GM12878 (cell line): ENCODE data around the gene ELP6. TPM values are rescaled to one million over a fixed set of nuclear protein-coding genes. Genes with fewer than 3 reads are reported as not detected.

Source experiments
- ATAC-seq: fragments of 200-7000 bp; cut with Tn5 transposase; 3 replicates; pipeline ENCODE4 v1.9.1; 2020; ENCODE audit warnings: mild to moderate bottlenecking, moderate library complexity
- Bru-seq: library from RNA; stranded (reverse); fragments of 400-500 nt; gene quantifications from one replicate; lab custom pipeline; 2021; lab: Mats Ljungman, UMichigan
- BruChase-seq, 2 experiments: library from RNA; stranded (reverse); fragments of 400-500 nt; gene quantifications; one replicate each; lab custom pipeline; 2021; lab: Mats Ljungman, UMichigan
- BruUV-seq: library from RNA; stranded (reverse); fragments of 400-500 nt; replicated peaks from 2 replicates; lab custom pipeline; 2021; lab: Mats Ljungman, UMichigan
- CTCF ChIA-PET: fragments of 300-600 bp; sonication (Branson Sonifier 250); formaldehyde crosslinking; extraction: SDS; loops from one replicate; lab custom pipeline; 2021; ENCODE audit warnings: inconsistent platforms; lab: Yijun Ruan, JAX
- POLR2A ChIA-PET: fragments of 350-600 bp; formaldehyde crosslinking; extraction: SDS; loops from one replicate; lab custom pipeline; 2021; ENCODE audit warnings: inconsistent platforms; lab: Charles Lee
- RAD21 ChIA-PET: fragments of 300-600 bp; sonication (Branson Sonifier 250); formaldehyde crosslinking; loops from one replicate; lab custom pipeline; 2023; ENCODE audit warnings: antibody characterized with exemption; ENCODE audit not compliant: unreplicated experiment; lab: Charles Lee
- SMC1A ChIA-PET: fragments of 300-600 bp; sonication (Branson Sonifier 250); formaldehyde crosslinking; loops from one replicate; lab custom pipeline; 2023; ENCODE audit not compliant: unreplicated experiment, uncharacterized antibody; lab: Charles Lee
- DNase-seq: peaks from one replicate; pipeline ENCODE4 v3.0.0-alpha.2; 2011; ENCODE audit warnings: low read depth, low spot score
- FAIRE-seq: peaks from 3 replicates; lab custom pipeline; 2011; peaks lifted over from hg19 to GRCh38; lab: Jason Lieb, UNC
- H2AFZ ChIP-seq: 2 replicates; pipeline ENCODE4 v1.6.0; 2011; ENCODE audit warnings: low read depth, low read length, control low read depth; ENCODE audit not compliant: control insufficient read depth
- H3K27ac ChIP-seq: 2 replicates; pipeline ENCODE4 v1.5.1; 2011; ENCODE audit warnings: control low read depth; ENCODE audit not compliant: control insufficient read depth, insufficient read depth
- H3K27me3 ChIP-seq, 2 experiments: replicated peaks in 1 of 2; 2 replicates each; pipeline versions ENCODE4 v1.6.0 to v1.6.1; 2011; ENCODE audit warnings: low read length in 1 of 2; ENCODE audit not compliant: control insufficient read depth in 2 of 2, insufficient read depth in 2 of 2
- H3K36me3 ChIP-seq, 2 experiments: 2 replicates each; pipeline ENCODE4 v1.5.1; 2011; ENCODE audit warnings: low read length in 1 of 2; ENCODE audit not compliant: control insufficient read depth in 2 of 2, insufficient read depth in 2 of 2
- H3K4me1 ChIP-seq: 2 replicates; pipeline ENCODE4 v1.6.1; 2011; ENCODE audit warnings: mild to moderate bottlenecking, low read length, moderate library complexity, mixed read lengths; ENCODE audit not compliant: control insufficient read depth, insufficient read depth
- H3K4me2 ChIP-seq: 2 replicates; pipeline ENCODE4 v1.6.0; 2011; ENCODE audit warnings: control low read depth; ENCODE audit not compliant: control insufficient read depth, insufficient read depth
- H3K4me3 ChIP-seq: fragments of 200-600 bp; sonication (generic); 2 replicates; pipeline ENCODE4 v1.5.1; 2016
- H3K79me2 ChIP-seq: 2 replicates; pipeline ENCODE4 v1.6.0; 2011; ENCODE audit warnings: low read length; ENCODE audit not compliant: control insufficient read depth, insufficient read depth
- H3K9ac ChIP-seq: 2 replicates; pipeline ENCODE4 v1.8.0; 2011; ENCODE audit warnings: low read length, control low read depth, mixed read lengths; ENCODE audit not compliant: control insufficient read depth, insufficient read depth
- H3K9me3 ChIP-seq: replicated peaks from 3 replicates; pipeline ENCODE4 v1.5.1; 2011; ENCODE audit warnings: mild to moderate bottlenecking, low read length; ENCODE audit not compliant: control insufficient read depth, insufficient read depth
- H4K20me1 ChIP-seq: 2 replicates; pipeline ENCODE4 v1.6.0; 2011; ENCODE audit not compliant: control insufficient read depth, insufficient read depth
- CEBPB ChIP-seq, 2 experiments: fragments of 150-350 bp in 1 of 2; IDR thresholded peaks; 2 replicates each; pipeline ENCODE4 v1.6.1; 2012 to 2014; ENCODE audit warnings: low read depth in 2 of 2, low read length in 2 of 2, borderline replicate concordance in 1 of 2, inconsistent platforms in 1 of 2
- FOXM1 ChIP-seq: IDR thresholded peaks from 2 replicates; pipeline ENCODE4 v1.6.1; 2012; ENCODE audit warnings: low read depth, mild to moderate bottlenecking, inconsistent platforms, low read length, moderate library complexity
- IKZF2 ChIP-seq, 2 experiments: fragments of 450-650 bp; IDR thresholded peaks; 2 replicates each; pipeline ENCODE4 v1.6.1; 2017; ENCODE audit warnings: mild to moderate bottlenecking in 2 of 2, moderate library complexity in 2 of 2
- PAX8 ChIP-seq: fragments of 450-650 bp; IDR thresholded peaks from 2 replicates; pipeline ENCODE4 v1.6.1; 2017; ENCODE audit warnings: mild to moderate bottlenecking, moderate library complexity
- PBX3 ChIP-seq: IDR thresholded peaks from 2 replicates; pipeline ENCODE4 v1.6.1; 2011; ENCODE audit warnings: mild to moderate bottlenecking, low read depth, low read length, moderate library complexity; ENCODE audit not compliant: insufficient replicate concordance
- RB1 ChIP-seq: fragments of 450-650 bp; formaldehyde crosslinking; IDR thresholded peaks from 2 replicates; pipeline ENCODE4 v1.6.1; 2017; ENCODE audit warnings: mild to moderate bottlenecking, borderline replicate concordance
- SUPT20H ChIP-seq: IDR thresholded peaks from 2 replicates; pipeline ENCODE4 v1.6.1; 2011; ENCODE audit warnings: low read depth, mild to moderate bottlenecking, low read length, moderate library complexity, borderline replicate concordance; ENCODE audit not compliant: control insufficient read depth
- ZNF592 ChIP-seq: fragments of 450-650 bp; IDR thresholded peaks from 2 replicates; pipeline ENCODE4 v1.6.1; 2017; ENCODE audit warnings: mild to moderate bottlenecking, moderate library complexity
- ZZZ3 ChIP-seq: IDR thresholded peaks from 2 replicates; pipeline ENCODE4 v1.6.1; 2011; ENCODE audit warnings: low read depth; ENCODE audit not compliant: control insufficient read depth, insufficient read length
- WGBS: methylation state at CpG from one replicate; pipeline ENCODE4 v1.1.6; 2016; ENCODE audit warnings: low lambda C conversion rate; ENCODE audit not compliant: insufficient replicate concordance, insufficient coverage; ENCODE audit errors: missing lambda C conversion rate; 5-methylcytosine and 5-hydroxymethylcytosine counted together
- in situ Hi-C: fragments of 300-500 bp; cut with MboI; formaldehyde crosslinking; loops from 9 replicates; pipeline ENCODE4 v1.14.3; 2018; ENCODE audit warnings: mixed read lengths
- intact Hi-C: fragments of 100-400 bp; cut with micrococcal nuclease; formaldehyde crosslinking; loops from one replicate; pipeline ENCODE4 v1.14.2; 2022; ENCODE audit not compliant: unreplicated experiment
- long read RNA-seq, 2 experiments: library from polyadenylated mRNA; unstranded; transcript quantifications; one replicate each; pipeline ENCODE4 v2.0.0, GENCODE V29; 2019 to 2020
- polyA minus RNA-seq, 3 experiments: library from RNA; depleted of rRNA, polyadenylated mRNA; stranded (reverse); fragments of >200 nt; gene quantifications; 2 replicates each; pipeline ENCODE4 v1.2.3, GENCODE V29; 2011
- polyA plus RNA-seq, 11 experiments: library from polyadenylated mRNA; depleted of rRNA in 4 of 11; unstranded in 6 of 11; stranded (reverse) in 5 of 11; fragments of >200 nt; fragmentation: Nextera tagmentation in 4 of 11; fragmentation: Illumina TruSeq in 1 of 11; extraction: Ambion mirVana in 4 of 11; extraction: Trizol in 1 of 11; gene quantifications; 1 replicate in 1 of 11; 2 replicates in 10 of 11; pipeline versions ENCODE4 v1.2.1 to v1.2.3, GENCODE V29; 2011 to 2016; ENCODE audit warnings: inconsistent platforms in 2 of 11, missing spikeins in 2 of 11, low read depth in 1 of 11
- total RNA-seq, 4 experiments: library from RNA; depleted of rRNA in 3 of 4; stranded (reverse); fragments of >200 nt in 3 of 4; fragmentation: Illumina TruSeq in 1 of 4; extraction: Trizol in 1 of 4; gene quantifications; 2 replicates each; pipeline versions ENCODE4 v1.2.1 to v1.2.3, GENCODE V29; 2013 to 2021

The ELP6 gene
- total RNA-seq (2013; cell fraction: nucleolus; rRNA removed) = 40.4 and 44.1 TPM in 2 replicates
- total RNA-seq (2014; rRNA removed) (53.8 and 59.8 TPM in 2 replicates), total RNA-seq (2014; rRNA removed; fragmentation: Illumina TruSeq; extraction: Trizol) (43.3 and 45.2 TPM in 2 replicates), total RNA-seq (2021) (42.9 and 43.6 TPM in 2 replicates), polyA plus RNA-seq (2011; rRNA removed) (52.5 and 83.3 TPM in 2 replicates), polyA plus RNA-seq (2014; fragmentation: Illumina TruSeq; extraction: Trizol) (33.2 and 39.5 TPM in 2 replicates), polyA plus RNA-seq (2014; fragmentation: Nextera tagmentation; extraction: Ambion mirVana) (10 to 100 TPM; 46.4 to 51.1 TPM), polyA plus RNA-seq (2014; rRNA removed) (49.3 and 64.5 TPM in 2 replicates), polyA plus RNA-seq (2016; fragmentation: Nextera tagmentation; extraction: Ambion mirVana) (10 to 100 TPM; 61.6 to 64.4 TPM), polyA minus RNA-seq (2011; rRNA and poly(A)+ RNA removed) (50.8 and 68.7 TPM in 2 replicates), Bru-seq, nascent RNA (percentile 72 among the genes with signal in this experiment), BruChase-seq, experiment 1, labeled RNA remaining after a 6-hour chase (percentile 67 among the genes with signal in this experiment), BruChase-seq, experiment 2, labeled RNA remaining after a 2-hour chase (percentile 72 among the genes with signal in this experiment)
- 18.6 TPM for polyA plus RNA-seq (2011; ENCODE audit: low read depth)
- 69.7 and 92.3 TPM in 2 replicates for polyA plus RNA-seq (2011; cell fraction: cytosol; rRNA removed)
- 34.4 and 49.3 TPM in 2 replicates for polyA plus RNA-seq (2011; cell fraction: nucleus; rRNA removed)
- polyA plus RNA-seq (2012) = 26.7 and 30.0 TPM in 2 replicates
- 23.5 and 23.7 TPM in 2 replicates for polyA minus RNA-seq (2011; cell fraction: cytosol; rRNA and poly(A)+ RNA removed)
- polyA minus RNA-seq (2011; cell fraction: nucleus; rRNA and poly(A)+ RNA removed) = 43.3 and 70.2 TPM in 2 replicates
- long read RNA-seq, experiment 1, transcript ELP6-201 (7 exons, 1,401 nt) = major isoform, 20 of 36 reads
- long read RNA-seq, experiment 1, partial matches to known transcripts = 9 of 36 reads
- long read RNA-seq, experiment 1, other reads (novel, unspliced or antisense) = 5 of 36 reads
- long read RNA-seq, experiment 2, transcript ELP6-201 (7 exons, 1,401 nt) = major isoform, 100 of 192 reads
- long read RNA-seq, experiment 2, transcript ELP6-206 (6 exons, 1,277 nt) = minor isoform, 6 of 192 reads
- long read RNA-seq, experiment 2, transcript ELP6-205 (7 exons, 880 nt) = minor isoform, 7 of 192 reads
- long read RNA-seq, experiment 2, partial matches to known transcripts = 46 of 192 reads
- long read RNA-seq, experiment 2, other reads (novel, unspliced or antisense) = 32 of 192 reads

- ChIA-PET POLR2A (interaction anchor here (0.5 to 1.9 kb wide), 4 partner anchors 87 to 286 kb away, joined by 3 to 5 read pairs (median 4); no protein-coding TSS in a partner anchor), CTCF (interaction anchor here (0.6 to 8.4 kb wide), 5 partner anchors 9 to 480 kb away, joined by 3 to 53 read pairs (median 4); no protein-coding TSS in a partner anchor), SMC1A (interaction anchor here (3.1 kb wide), 1 partner anchor 92 kb away, joined by 11 read pairs; no protein-coding TSS in a partner anchor), RAD21 (interaction anchor here (0.8 to 1.5 kb wide), 2 partner anchors 9 to 92 kb away, joined by 6 to 8 read pairs; no protein-coding TSS in a partner anchor)
- peaks cover 29% of the 10 kb centered on the region for H3K79me2 ChIP-seq
- peak within 1 kb of the TSS; percentile 88 for H3K4me2 ChIP-seq
- no peaks in the 10 kb centered on the region for H4K20me1 ChIP-seq
- peaks cover 6% of the 10 kb centered on the region; the same call in 1 of the 2 replicates for H3K4me1 ChIP-seq
- no peaks in the 10 kb centered on the region for H3K9me3 ChIP-seq
- peak within 1 kb of the TSS; percentile 100 for H2AFZ ChIP-seq
- no peaks in the 10 kb centered on the region for H3K27me3 ChIP-seq
- peak; percentile 88 for DNase-seq
- TSS peak; percentile 95 for BruUV-seq
- H3K27ac ChIP-seq = peak within 1 kb of the TSS; percentile 99
- intact Hi-C loops = loop anchor here (1.0 to 5.0 kb wide), 3 partner anchors 36 to 289 kb away; partner anchors contain the start of genes DHX30 and SCAP
- H3K4me3 ChIP-seq = peak within 1 kb of the TSS; percentile 73
- peak; percentile 94 for FAIRE-seq
- H3K9ac ChIP-seq = peak within 1 kb of the TSS; percentile 98
- 1% methylated on average over 71 of the region's 71 CpGs for WGBS
- in situ Hi-C loops = loop anchor here (5.0 kb wide), 1 partner anchor 91 kb away; no protein-coding TSS in a partner anchor
- H3K36me3 ChIP-seq = peaks cover 2 to 15% of the 10 kb centered on the region in 2 experiments
- ATAC-seq = peak; percentile 99
- no peak for TF ChIP-seq SUPT20H
- TF ChIP-seq PBX3 = no peak
- no peak for TF ChIP-seq CEBPB (IDR thresholded peaks at IDR 0.05; ENCODE audit: borderline replicate concordance in 1 of 2, low read depth in 2 of 2, low read length in 2 of 2)
- no peak for TF ChIP-seq ZNF592
- no peak for TF ChIP-seq ZZZ3
- 0 out of 2 replicates have a peak, but pooled peaks have one; percentile 35 for TF ChIP-seq RB1
- TF ChIP-seq IKZF2 (IDR thresholded peaks at IDR 0.05) = no peak
- TF ChIP-seq FOXM1 = no peak
- TF ChIP-seq PAX8 = no peak
Measured at GRCh38 chr3:47513125-47513929, at the start of gene ELP6. ELP6 (minus strand) TSS chr3:47513712; CDS start chr3:47513590, 122 bp downstream.
